ENCODE results near the gene PNMT.

Gene PNMT

DNA sequence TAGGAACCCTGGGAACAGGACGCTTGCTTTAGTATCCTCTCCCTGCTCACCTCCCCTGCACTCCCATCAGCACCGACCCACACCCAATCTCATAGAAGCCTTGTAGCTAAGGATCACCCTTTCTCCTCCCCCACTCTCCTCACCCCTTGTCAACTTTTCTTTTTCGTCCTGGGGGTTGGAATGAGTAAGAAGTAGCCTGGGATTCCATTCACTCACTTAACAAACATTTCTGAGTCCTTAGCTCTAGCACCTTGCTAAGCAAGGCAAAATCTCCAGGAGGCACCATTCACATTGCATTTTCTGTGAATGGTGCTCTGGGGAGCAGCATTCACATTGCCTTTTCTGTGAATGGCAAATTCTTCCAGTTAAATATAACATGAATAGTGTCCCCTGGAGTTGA is 20.7 kb downstream of the PNMT start:
- Histone ChIP-seq H3K4me3 (ENCODE audit: low read depth, low read length) (peak overlapping the region; percentile 81), H3K9me3 (ENCODE audit: control insufficient read depth, insufficient read depth, low read depth, low read length) (no peaks in the 10 kb centered on the region), H3K4me1 (ENCODE audit: control insufficient read depth, insufficient read depth, low read length) (0 out of 2 replicates have a peak, but pooled peaks cover 7% of the 10 kb centered on the region), H3K36me3 (ENCODE audit: control insufficient read depth in 2 of 2, insufficient read depth in 1 of 2, low read length in 2 of 2) (peaks cover 0 to 3% of the 10 kb centered on the region in 2 experiments; a peak in 2 of 3 replicates), H3K27ac (ENCODE audit: extremely low read depth, low read depth, low read length) (peak overlapping the region; percentile 97; the same call in 1 of the 2 replicates)
- ChIA-PET CTCF (interaction anchor here (0.7 to 3.2 kb wide), 8 partner anchors 11 to 338 kb away, joined by 3 to 11 read pairs (median 4); partner anchors contain the start of genes ERBB2 and MIEN1), POLR2A (interaction anchor here (1.5 to 4.1 kb wide), 2 partner anchors 11 to 67 kb away, joined by 5 to 42 read pairs; partner anchors contain the start of gene ERBB2)
- TF ChIP-seq ZNF266 (tag by site-specific recombination; IDR thresholded peaks at IDR 0.05; ENCODE audit: low read depth), result no peak
- no peak for TF ChIP-seq ZNF501 (tag by site-specific recombination; IDR thresholded peaks at IDR 0.05)
- no peak for TF ChIP-seq ZNF776 (tag by site-specific recombination; IDR thresholded peaks at IDR 0.05; ENCODE audit: borderline replicate concordance)
- TF ChIP-seq, protein P1, sequence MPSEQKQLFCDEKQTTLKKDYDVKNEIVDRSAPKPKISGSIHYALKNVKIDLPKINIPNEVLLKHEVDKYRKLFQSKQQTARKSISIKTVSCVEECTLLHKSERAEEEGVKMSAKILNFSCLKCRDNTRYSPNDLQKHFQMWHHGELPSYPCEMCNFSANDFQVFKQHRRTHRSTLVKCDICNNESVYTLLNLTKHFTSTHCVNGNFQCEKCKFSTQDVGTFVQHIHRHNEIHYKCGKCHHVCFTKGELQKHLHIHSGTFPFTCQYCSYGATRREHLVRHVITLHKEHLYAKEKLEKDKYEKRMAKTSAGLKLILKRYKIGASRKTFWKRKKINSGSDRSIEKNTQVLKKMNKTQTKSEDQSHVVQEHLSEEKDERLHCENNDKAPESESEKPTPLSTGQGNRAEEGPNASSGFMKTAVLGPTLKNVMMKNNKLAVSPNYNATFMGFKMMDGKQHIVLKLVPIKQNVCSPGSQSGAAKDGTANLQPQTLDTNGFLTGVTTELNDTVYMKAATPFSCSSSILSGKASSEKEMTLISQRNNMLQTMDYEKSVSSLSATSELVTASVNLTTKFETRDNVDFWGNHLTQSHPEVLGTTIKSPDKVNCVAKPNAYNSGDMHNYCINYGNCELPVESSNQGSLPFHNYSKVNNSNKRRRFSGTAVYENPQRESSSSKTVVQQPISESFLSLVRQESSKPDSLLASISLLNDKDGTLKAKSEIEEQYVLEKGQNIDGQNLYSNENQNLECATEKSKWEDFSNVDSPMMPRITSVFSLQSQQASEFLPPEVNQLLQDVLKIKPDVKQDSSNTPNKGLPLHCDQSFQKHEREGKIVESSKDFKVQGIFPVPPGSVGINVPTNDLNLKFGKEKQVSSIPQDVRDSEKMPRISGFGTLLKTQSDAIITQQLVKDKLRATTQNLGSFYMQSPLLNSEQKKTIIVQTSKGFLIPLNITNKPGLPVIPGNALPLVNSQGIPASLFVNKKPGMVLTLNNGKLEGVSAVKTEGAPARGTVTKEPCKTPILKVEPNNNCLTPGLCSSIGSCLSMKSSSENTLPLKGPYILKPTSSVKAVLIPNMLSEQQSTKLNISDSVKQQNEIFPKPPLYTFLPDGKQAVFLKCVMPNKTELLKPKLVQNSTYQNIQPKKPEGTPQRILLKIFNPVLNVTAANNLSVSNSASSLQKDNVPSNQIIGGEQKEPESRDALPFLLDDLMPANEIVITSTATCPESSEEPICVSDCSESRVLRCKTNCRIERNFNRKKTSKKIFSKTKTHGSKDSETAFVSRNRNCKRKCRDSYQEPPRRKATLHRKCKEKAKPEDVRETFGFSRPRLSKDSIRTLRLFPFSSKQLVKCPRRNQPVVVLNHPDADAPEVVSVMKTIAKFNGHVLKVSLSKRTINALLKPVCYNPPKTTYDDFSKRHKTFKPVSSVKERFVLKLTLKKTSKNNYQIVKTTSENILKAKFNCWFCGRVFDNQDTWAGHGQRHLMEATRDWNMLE (tag by site-specific recombination; conservative IDR thresholded peaks at IDR 0.05; ENCODE audit: low read depth), result no peak
- no peak for TF ChIP-seq ZNF664 (tag by site-specific recombination; IDR thresholded peaks at IDR 0.05)
- TF ChIP-seq, protein P2, sequence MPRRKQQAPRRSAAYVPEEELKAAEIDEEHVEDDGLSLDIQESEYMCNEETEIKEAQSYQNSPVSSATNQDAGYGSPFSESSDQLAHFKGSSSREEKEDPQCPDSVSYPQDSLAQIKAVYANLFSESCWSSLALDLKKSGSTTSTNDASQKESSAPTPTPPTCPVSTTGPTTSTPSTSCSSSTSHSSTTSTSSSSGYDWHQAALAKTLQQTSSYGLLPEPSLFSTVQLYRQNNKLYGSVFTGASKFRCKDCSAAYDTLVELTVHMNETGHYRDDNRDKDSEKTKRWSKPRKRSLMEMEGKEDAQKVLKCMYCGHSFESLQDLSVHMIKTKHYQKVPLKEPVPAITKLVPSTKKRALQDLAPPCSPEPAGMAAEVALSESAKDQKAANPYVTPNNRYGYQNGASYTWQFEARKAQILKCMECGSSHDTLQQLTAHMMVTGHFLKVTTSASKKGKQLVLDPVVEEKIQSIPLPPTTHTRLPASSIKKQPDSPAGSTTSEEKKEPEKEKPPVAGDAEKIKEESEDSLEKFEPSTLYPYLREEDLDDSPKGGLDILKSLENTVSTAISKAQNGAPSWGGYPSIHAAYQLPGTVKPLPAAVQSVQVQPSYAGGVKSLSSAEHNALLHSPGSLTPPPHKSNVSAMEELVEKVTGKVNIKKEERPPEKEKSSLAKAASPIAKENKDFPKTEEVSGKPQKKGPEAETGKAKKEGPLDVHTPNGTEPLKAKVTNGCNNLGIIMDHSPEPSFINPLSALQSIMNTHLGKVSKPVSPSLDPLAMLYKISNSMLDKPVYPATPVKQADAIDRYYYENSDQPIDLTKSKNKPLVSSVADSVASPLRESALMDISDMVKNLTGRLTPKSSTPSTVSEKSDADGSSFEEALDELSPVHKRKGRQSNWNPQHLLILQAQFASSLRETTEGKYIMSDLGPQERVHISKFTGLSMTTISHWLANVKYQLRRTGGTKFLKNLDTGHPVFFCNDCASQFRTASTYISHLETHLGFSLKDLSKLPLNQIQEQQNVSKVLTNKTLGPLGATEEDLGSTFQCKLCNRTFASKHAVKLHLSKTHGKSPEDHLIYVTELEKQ (tag by site-specific recombination; IDR thresholded peaks at IDR 0.05; ENCODE audit: borderline replicate concordance), result no peak
- TF ChIP-seq, protein P3, sequence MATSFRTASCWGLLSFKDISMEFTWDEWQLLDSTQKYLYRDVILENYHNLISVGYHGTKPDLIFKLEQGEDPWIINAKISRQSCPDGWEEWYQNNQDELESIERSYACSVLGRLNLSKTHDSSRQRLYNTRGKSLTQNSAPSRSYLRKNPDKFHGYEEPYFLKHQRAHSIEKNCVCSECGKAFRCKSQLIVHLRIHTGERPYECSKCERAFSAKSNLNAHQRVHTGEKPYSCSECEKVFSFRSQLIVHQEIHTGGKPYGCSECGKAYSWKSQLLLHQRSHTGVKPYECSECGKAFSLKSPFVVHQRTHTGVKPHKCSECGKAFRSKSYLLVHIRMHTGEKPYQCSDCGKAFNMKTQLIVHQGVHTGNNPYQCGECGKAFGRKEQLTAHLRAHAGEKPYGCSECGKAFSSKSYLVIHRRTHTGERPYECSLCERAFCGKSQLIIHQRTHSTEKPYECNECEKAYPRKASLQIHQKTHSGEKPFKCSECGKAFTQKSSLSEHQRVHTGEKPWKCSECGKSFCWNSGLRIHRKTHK (tag by site-specific recombination; IDR thresholded peaks at IDR 0.05), result no peak
- TF ChIP-seq, protein P4, sequence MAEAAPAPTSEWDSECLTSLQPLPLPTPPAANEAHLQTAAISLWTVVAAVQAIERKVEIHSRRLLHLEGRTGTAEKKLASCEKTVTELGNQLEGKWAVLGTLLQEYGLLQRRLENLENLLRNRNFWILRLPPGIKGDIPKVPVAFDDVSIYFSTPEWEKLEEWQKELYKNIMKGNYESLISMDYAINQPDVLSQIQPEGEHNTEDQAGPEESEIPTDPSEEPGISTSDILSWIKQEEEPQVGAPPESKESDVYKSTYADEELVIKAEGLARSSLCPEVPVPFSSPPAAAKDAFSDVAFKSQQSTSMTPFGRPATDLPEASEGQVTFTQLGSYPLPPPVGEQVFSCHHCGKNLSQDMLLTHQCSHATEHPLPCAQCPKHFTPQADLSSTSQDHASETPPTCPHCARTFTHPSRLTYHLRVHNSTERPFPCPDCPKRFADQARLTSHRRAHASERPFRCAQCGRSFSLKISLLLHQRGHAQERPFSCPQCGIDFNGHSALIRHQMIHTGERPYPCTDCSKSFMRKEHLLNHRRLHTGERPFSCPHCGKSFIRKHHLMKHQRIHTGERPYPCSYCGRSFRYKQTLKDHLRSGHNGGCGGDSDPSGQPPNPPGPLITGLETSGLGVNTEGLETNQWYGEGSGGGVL (tag by site-specific recombination; IDR thresholded peaks at IDR 0.05), result peak; percentile 23; the same call in 1 of the 2 replicates
- no peak for TF ChIP-seq ZNF701 (tag by site-specific recombination; IDR thresholded peaks at IDR 0.05)
- no peak for TF ChIP-seq ZNF596 (tag by site-specific recombination; IDR thresholded peaks at IDR 0.05)
- no peak for TF ChIP-seq ZNF843 (tag by site-specific recombination; IDR thresholded peaks at IDR 0.05)
- TF ChIP-seq ZNF510 (tag by site-specific recombination; IDR thresholded peaks at IDR 0.05; ENCODE audit: insufficient replicate concordance), result no peak
- TF ChIP-seq, protein P5, sequence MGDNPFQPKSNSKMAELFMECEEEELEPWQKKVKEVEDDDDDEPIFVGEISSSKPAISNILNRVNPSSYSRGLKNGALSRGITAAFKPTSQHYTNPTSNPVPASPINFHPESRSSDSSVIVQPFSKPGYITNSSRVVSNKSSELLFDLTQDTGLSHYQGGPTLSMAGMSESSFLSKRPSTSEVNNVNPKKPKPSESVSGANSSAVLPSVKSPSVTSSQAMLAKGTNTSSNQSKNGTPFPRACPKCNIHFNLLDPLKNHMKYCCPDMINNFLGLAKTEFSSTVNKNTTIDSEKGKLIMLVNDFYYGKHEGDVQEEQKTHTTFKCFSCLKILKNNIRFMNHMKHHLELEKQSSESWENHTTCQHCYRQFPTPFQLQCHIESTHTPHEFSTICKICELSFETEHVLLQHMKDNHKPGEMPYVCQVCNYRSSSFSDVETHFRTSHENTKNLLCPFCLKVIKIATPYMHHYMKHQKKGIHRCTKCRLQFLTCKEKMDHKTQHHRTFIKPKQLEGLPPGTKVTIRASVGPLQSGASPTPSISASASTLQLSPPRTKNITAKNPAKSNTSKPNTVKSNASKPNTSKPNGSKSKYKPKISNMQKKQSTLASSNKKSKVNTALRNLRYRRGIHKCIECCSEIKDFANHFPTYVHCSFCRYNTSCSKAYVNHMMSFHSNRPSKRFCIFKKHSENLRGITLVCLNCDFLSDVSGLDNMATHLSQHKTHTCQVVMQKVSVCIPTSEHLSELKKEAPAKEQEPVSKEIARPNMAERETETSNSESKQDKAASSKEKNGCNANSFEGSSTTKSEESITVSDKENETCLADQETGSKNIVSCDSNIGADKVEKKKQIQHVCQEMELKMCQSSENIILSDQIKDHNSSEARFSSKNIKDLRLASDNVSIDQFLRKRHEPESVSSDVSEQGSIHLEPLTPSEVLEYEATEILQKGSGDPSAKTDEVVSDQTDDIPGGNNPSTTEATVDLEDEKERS (tag by site-specific recombination; IDR thresholded peaks at IDR 0.05), result no peak
- TF ChIP-seq, protein P6, sequence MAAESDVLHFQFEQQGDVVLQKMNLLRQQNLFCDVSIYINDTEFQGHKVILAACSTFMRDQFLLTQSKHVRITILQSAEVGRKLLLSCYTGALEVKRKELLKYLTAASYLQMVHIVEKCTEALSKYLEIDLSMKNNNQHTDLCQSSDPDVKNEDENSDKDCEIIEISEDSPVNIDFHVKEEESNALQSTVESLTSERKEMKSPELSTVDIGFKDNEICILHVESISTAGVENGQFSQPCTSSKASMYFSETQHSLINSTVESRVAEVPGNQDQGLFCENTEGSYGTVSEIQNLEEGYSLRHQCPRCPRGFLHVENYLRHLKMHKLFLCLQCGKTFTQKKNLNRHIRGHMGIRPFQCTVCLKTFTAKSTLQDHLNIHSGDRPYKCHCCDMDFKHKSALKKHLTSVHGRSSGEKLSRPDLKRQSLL (tag by site-specific recombination; IDR thresholded peaks at IDR 0.05), result no peak
- no peak for TF ChIP-seq ZNF571 (tag by site-specific recombination; IDR thresholded peaks at IDR 0.05)
- TF ChIP-seq PRDM1 (tag by site-specific recombination; IDR thresholded peaks at IDR 0.05), result peak; percentile 24; the same call in 1 of the 2 replicates
- TF ChIP-seq ZNF10 (tag by site-specific recombination; IDR thresholded peaks at IDR 0.05), result no peak
